ENCODE measurements around the gene HRCT1.
A peak's percentile ranks its signal among the peaks of the same experiment; 100 is the strongest.

Gene HRCT1

GRCh38 chr9:35940458-35941407, 34.7 kb downstream of the HRCT1 start:
- DNase-seq (ENCODE audit: low read depth in 2 of 2) = peak in 1 of 2 donors; percentile 8

- DNase-seq (ENCODE audit: low read depth in 2 of 2) = no peak
These were observed 36.3 kb downstream of the HRCT1 start for GRCh38 chr9:35942286-35942685.

GRCh38 chr9:35944173-35944572, 38.2 kb downstream of the HRCT1 start:
- DNase-seq (ENCODE audit: low read depth in 2 of 2) = no peak

GRCh38 chr9:35944841-35945240, 38.8 kb downstream of the HRCT1 start:
- no peak for DNase-seq (ENCODE audit: low read depth in 2 of 2)

- DNase-seq (ENCODE audit: low read depth in 2 of 2) = peak; percentile 29 to 65
These were observed 39.5 kb downstream of the HRCT1 start for GRCh38 chr9:35945341-35946018.

- DNase-seq (ENCODE audit: low read depth in 2 of 2) = no peak
These were observed 42.4 kb downstream of the HRCT1 start for GRCh38 chr9:35948451-35948850.

GRCh38 chr9:35948901-35949318, 42.9 kb downstream of the HRCT1 start:
- no peak for DNase-seq (ENCODE audit: low read depth in 2 of 2)

- no peak for DNase-seq (ENCODE audit: low read depth in 2 of 2)
These were observed 45.7 kb downstream of the HRCT1 start for GRCh38 chr9:35951736-35952135.

- DNase-seq (ENCODE audit: low read depth in 2 of 2) = no peak
These were observed 46.7 kb downstream of the HRCT1 start for GRCh38 chr9:35952526-35953191.

GRCh38 chr9:35954942-35955546, 49.0 kb downstream of the HRCT1 start:
- peak in 1 of 2 donors; percentile 31 for DNase-seq (ENCODE audit: low read depth in 2 of 2)

GRCh38 chr9:35956651-35957050, 50.6 kb downstream of the HRCT1 start:
- no peak for DNase-seq (ENCODE audit: low read depth in 2 of 2)

Data from stimulated activated CD4-positive, alpha-beta T cell treated with anti-CD3 and anti-CD28 coated beads, Interleukin-15, amount 100 ng/mL, for 48 hours (primary cell).